Measurements from ENCODE around the gene SAMD14.

Gene SAMD14

DNA sequence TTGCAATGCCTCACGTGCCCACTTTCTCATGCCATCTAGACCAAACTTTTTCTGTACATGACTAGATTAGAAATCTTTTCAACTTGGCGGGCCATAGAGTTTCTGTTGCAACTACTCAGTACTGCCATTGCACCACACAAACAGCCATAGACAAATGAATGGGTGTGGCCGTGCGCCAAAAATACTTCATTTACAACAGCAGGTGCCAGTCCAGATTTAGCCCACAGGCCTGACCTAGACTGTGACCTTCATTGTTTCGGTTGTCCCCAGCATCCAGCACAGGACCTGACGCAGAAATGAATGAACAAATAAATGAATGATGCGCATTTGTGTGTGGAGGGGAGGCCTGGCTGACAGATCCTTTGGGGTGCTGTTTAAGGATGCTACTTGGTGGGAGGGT lies 49.1 kb downstream of the SAMD14 start:
- no peak for ATAC-seq (ENCODE audit: insufficient read depth, low read depth)
- Histone ChIP-seq H3K9me3 (ENCODE audit: insufficient read depth, low read length, severe bottlenecking) (no peaks in the 10 kb centered on the region), H3K79me2 (ENCODE audit: insufficient read depth, low read length) (no peaks in the 10 kb centered on the region), H3K27ac (ENCODE audit: low read length) (no peak overlapping the region), H3K36me3 (ENCODE audit: insufficient read depth, low read length) (no peaks in the 10 kb centered on the region), H4K20me1 (ENCODE audit: insufficient read depth, low read length) (no peaks in the 10 kb centered on the region), H3K4me1 (ENCODE audit: insufficient read depth, low read length) (no peaks in the 10 kb centered on the region), H3K27me3 (ENCODE audit: insufficient read depth, low read length, poor library complexity) (no peaks in the 10 kb centered on the region), H3K9ac (ENCODE audit: low read depth, low read length) (no peak overlapping the region), H2AFZ (ENCODE audit: low read depth, low read length) (no peak overlapping the region), H3K4me3 (ENCODE audit: low read depth in 1 of 2, low read length in 2 of 2) (no peak overlapping the region), H3K4me2 (ENCODE audit: insufficient read depth, low read length) (no peak overlapping the region)
- no peak for DNase-seq
- TF ChIP-seq, protein P1, sequence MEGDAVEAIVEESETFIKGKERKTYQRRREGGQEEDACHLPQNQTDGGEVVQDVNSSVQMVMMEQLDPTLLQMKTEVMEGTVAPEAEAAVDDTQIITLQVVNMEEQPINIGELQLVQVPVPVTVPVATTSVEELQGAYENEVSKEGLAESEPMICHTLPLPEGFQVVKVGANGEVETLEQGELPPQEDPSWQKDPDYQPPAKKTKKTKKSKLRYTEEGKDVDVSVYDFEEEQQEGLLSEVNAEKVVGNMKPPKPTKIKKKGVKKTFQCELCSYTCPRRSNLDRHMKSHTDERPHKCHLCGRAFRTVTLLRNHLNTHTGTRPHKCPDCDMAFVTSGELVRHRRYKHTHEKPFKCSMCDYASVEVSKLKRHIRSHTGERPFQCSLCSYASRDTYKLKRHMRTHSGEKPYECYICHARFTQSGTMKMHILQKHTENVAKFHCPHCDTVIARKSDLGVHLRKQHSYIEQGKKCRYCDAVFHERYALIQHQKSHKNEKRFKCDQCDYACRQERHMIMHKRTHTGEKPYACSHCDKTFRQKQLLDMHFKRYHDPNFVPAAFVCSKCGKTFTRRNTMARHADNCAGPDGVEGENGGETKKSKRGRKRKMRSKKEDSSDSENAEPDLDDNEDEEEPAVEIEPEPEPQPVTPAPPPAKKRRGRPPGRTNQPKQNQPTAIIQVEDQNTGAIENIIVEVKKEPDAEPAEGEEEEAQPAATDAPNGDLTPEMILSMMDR (IDR thresholded peaks at IDR 0.05; ENCODE audit: borderline replicate concordance, extremely low read depth, low read length, poor library complexity, severe bottlenecking): no peak
- TF ChIP-seq EZH2 (IDR thresholded peaks at IDR 0.05; ENCODE audit: borderline replicate concordance, low read depth, low read length, severe bottlenecking): no peak

DNA sequence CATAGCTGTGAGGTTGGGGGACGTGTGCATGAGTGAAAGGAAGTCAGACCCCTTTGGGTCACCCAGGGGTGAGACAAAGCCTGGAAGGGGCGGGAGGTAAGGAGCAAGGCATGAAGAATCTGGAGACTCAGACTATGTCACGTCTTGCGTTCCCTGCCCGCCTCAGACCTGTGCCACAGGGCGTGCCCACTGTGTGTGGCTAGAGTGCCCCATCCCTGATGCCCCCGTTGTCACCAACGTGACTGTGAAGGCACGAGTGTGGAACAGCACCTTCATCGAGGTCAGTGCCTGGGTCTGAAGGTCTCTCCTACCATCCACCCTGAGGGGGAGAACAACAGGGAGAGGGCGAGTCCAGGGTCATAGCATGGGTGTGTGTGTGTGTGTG lies 49.9 kb downstream of the SAMD14 start:
- no peaks in the 10 kb centered on the region for H4K20me1 ChIP-seq (ENCODE audit: insufficient read depth, low read length)
- no peaks in the 10 kb centered on the region for H3K79me2 ChIP-seq (ENCODE audit: insufficient read depth, low read length)
- no peak for DNase-seq
- no peak overlapping the region for H2AFZ ChIP-seq (ENCODE audit: low read depth, low read length)
- no peaks in the 10 kb centered on the region for H3K27me3 ChIP-seq (ENCODE audit: insufficient read depth, low read length, poor library complexity)
- ATAC-seq (ENCODE audit: insufficient read depth, low read depth): no peak
- H3K9ac ChIP-seq (ENCODE audit: low read depth, low read length): no peak overlapping the region
- TF ChIP-seq, protein P1 (IDR thresholded peaks at IDR 0.05; ENCODE audit: borderline replicate concordance, extremely low read depth, low read length, poor library complexity, severe bottlenecking): no peak
- no peak for TF ChIP-seq EZH2 (IDR thresholded peaks at IDR 0.05; ENCODE audit: borderline replicate concordance, low read depth, low read length, severe bottlenecking)
- H3K4me1 ChIP-seq (ENCODE audit: insufficient read depth, low read length): no peaks in the 10 kb centered on the region
- no peak overlapping the region for H3K4me2 ChIP-seq (ENCODE audit: insufficient read depth, low read length)
- no peak overlapping the region for H3K4me3 ChIP-seq (ENCODE audit: low read depth in 1 of 2, low read length in 2 of 2)
- no peak overlapping the region for H3K27ac ChIP-seq (ENCODE audit: low read length)
- no peaks in the 10 kb centered on the region for H3K36me3 ChIP-seq (ENCODE audit: insufficient read depth, low read length)
- H3K9me3 ChIP-seq (ENCODE audit: insufficient read depth, low read length, severe bottlenecking): no peaks in the 10 kb centered on the region

DNA sequence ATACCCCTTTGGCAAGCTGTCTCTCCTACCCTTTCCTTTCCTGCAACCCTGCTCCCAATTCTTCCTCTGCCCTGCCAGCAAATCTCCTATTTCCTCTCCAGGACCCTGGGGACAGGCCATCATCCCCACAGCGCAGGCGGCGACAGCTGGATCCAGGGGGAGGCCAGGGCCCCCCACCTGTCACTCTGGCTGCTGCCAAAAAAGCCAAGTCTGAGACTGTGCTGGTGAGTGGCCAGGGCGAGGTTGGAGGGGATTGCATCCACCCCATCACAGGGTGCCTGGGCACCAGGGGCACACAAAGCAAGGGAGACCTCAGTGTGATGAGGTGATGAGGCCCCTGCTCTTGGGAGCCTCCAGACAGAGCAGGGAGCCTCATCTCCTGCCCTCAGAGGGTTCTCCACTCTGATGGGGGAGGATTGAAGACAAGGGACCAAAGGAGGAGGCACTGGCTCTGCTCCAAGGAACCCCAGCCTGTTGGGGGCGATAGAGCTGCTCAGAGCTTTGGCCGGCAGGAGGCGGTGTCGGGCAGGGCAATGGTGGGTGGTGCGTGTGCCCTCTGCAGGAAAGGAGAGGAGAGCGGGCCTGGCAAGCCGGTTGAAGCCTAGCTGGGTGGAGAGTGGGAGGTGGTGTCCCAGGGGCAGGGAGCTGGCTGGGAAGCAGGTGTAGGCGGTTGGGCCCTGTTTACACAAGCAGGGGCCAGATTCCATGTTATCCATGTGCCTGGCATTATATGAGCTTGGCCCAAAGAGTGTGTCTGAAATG lies 50.4 kb downstream of the SAMD14 start:
- Histone ChIP-seq H3K79me2 (ENCODE audit: insufficient read depth, low read length) (no peaks in the 10 kb centered on the region), H3K4me3 (ENCODE audit: low read depth in 1 of 2, low read length in 2 of 2) (no peak overlapping the region), H3K27me3 (ENCODE audit: insufficient read depth, low read length, poor library complexity) (peaks cover 3% of the 10 kb centered on the region), H4K20me1 (ENCODE audit: insufficient read depth, low read length) (no peaks in the 10 kb centered on the region), H3K9me3 (ENCODE audit: insufficient read depth, low read length, severe bottlenecking) (no peaks in the 10 kb centered on the region), H2AFZ (ENCODE audit: low read depth, low read length) (no peak overlapping the region), H3K36me3 (ENCODE audit: insufficient read depth, low read length) (no peaks in the 10 kb centered on the region), H3K27ac (ENCODE audit: low read length) (no peak overlapping the region), H3K4me2 (ENCODE audit: insufficient read depth, low read length) (no peak overlapping the region), H3K9ac (ENCODE audit: low read depth, low read length) (no peak overlapping the region), H3K4me1 (ENCODE audit: insufficient read depth, low read length) (no peaks in the 10 kb centered on the region)
- no peak for TF ChIP-seq EZH2 (IDR thresholded peaks at IDR 0.05; ENCODE audit: borderline replicate concordance, low read depth, low read length, severe bottlenecking)
- TF ChIP-seq, protein P1 (IDR thresholded peaks at IDR 0.05; ENCODE audit: borderline replicate concordance, extremely low read depth, low read length, poor library complexity, severe bottlenecking): peak; percentile 43
- no peak for ATAC-seq (ENCODE audit: insufficient read depth, low read depth)
- peak; percentile 21 for DNase-seq

Measured in DND-41 (cell line).